ENCODE measurements around the gene AP1B1.

DNA sequence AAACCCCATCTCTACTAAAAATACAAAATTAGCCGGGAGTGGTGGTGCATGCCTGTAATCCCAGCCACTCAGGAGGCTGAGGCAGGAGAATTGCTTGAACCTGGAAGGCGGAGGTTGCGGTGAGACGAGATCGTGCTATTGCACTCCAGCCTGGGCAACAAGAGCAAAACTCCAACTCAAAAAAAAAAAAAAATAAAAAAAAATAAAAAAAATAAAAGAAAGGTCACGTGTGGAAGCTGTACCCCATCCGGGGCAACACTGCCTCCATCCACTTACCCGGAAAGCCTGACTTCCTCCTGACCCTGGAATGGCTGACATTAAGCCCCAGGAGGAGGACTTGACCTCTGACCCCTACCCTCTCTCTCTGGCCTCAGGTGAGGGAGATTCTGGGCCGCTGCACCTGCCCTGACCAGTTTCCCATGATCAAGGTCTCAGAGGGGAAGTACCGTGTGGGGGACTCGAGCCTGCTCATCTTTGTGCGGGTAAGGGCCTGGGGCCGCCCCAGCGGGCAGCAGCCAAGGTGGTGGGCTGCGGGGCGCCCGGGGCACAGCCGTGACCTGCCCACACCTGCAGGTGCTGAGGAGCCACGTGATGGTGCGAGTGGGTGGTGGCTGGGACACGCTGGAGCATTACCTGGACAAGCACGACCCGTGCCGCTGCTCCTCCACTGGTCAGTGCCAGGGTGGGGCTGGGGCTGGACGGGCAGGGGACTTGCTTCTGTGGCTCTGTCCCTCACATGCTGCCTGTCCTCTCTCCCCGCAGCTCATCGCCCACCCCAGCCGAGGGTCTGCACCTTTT lies 78.1 kb downstream of the AP1B1 start:
- TF ChIP-seq, protein P1, sequence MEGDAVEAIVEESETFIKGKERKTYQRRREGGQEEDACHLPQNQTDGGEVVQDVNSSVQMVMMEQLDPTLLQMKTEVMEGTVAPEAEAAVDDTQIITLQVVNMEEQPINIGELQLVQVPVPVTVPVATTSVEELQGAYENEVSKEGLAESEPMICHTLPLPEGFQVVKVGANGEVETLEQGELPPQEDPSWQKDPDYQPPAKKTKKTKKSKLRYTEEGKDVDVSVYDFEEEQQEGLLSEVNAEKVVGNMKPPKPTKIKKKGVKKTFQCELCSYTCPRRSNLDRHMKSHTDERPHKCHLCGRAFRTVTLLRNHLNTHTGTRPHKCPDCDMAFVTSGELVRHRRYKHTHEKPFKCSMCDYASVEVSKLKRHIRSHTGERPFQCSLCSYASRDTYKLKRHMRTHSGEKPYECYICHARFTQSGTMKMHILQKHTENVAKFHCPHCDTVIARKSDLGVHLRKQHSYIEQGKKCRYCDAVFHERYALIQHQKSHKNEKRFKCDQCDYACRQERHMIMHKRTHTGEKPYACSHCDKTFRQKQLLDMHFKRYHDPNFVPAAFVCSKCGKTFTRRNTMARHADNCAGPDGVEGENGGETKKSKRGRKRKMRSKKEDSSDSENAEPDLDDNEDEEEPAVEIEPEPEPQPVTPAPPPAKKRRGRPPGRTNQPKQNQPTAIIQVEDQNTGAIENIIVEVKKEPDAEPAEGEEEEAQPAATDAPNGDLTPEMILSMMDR (conservative IDR thresholded peaks at IDR 0.05) = no peak
- no peak for TF ChIP-seq ZFX (IDR thresholded peaks at IDR 0.05)
